ENCODE results near the gene WASF3.

Gene WASF3

DNA sequence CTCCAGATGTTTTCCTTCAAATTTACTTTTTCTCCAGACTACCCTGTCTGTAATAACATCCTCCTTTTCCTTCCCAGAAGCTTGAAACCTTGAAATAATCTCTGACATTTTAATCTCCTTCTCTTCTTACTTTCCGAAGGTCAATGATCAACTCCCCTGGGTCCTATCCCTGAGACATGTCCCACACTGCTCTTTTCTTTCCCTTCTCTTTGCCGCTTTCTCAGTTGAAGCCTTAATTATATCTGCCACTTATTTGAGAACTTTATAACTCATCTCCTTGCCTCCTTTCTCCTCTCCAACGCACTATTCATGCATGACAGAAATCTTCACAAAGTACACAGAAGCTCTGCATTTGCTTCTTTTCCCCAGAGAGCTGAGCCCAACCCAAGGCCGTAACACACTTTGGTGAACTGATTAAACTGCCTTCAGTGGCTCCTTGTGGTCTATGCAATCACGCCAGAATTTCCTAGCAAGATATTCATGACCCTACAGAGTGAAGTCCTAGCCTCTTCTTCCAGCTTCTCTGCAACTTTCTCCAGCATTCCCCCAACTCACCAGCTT, 9.2 kb upstream of the WASF3 start:
- FAIRE-seq = no peak

DNA sequence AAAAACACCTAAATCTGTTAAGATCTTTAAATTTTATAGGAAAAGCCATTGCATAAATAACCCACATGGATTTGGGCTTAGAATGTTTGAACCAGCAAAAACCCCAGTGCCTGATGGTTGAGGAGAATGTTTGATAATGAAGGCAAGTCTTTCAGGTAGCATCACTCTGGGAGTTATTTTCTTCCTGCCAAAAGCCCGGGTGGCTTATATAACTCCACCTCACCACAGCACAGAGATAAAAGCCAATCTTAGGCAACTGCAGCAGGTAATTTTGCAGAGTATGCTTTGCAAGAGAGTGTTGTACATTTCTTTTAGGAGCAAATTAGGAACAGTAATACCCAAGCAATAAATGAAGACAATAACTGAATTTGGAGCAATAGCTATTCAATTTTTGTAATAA, 7.8 kb upstream of the WASF3 start:
- no peak for FAIRE-seq

DNA sequence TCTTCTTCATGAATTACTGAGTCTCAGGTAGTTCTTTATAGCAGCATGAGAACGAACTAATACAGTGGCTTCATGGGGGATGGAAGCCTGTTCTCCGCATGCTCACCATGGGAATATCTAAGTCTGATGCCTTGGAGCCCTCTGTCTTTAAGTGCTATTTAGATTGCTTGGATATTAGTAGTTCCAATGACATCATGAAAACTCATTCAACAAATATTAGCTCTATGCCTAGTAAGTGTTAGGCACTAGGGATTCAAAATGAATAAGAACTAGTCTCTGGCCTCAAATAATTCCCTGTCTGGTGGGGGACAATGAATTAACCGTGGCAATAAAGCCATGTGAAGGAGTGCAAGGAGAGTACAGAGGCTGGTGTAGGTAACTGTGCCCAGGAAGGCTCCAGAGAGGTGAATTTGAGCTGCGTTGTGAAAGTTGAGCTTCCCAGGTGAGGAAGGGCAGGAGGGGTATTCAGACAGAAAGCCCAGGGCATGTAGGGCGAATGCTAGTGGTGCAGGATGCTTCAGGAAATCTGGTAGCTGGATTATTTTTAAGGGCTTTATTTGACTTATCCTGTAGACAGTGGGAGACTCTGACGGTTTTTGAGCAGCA, 6.1 kb upstream of the WASF3 start:
- FAIRE-seq = no peak

DNA sequence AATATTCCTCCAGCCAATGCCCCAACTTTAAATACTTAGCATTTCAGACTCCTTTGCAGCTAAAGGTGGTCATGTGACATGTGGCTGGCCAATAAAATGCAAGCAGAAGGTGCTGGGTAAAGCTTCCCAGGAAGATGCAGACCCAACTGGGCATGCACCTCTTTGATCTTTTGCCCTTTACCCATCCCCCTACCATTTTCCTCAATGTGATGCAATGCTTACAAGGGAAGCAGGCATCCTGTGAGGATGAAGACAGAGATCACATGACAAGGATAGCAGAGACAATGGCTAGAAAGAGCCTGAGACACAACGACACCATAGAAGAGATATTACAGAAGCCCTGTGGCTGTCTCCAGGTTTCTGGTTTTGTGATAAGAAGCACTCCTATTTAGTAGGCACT, 2.1 kb upstream of the WASF3 start:
- FAIRE-seq = no peak

DNA sequence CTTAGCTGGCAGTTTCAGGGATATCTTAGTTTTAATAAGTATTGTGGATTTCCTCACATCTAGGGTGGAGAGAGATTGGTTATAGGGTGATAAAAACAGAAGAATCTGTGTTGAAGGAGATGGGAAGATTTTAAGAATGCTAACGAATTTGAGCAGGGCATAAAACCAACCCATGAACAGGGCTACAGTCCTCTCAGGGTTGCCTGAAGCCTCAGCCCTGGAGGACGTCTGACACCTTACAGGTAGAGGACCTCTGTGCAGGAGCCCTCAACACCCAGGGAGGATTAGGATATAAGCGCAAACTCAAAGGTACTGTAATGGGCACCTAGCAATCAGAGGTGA, 461 bp upstream of the WASF3 start:
- no peak for FAIRE-seq

DNA sequence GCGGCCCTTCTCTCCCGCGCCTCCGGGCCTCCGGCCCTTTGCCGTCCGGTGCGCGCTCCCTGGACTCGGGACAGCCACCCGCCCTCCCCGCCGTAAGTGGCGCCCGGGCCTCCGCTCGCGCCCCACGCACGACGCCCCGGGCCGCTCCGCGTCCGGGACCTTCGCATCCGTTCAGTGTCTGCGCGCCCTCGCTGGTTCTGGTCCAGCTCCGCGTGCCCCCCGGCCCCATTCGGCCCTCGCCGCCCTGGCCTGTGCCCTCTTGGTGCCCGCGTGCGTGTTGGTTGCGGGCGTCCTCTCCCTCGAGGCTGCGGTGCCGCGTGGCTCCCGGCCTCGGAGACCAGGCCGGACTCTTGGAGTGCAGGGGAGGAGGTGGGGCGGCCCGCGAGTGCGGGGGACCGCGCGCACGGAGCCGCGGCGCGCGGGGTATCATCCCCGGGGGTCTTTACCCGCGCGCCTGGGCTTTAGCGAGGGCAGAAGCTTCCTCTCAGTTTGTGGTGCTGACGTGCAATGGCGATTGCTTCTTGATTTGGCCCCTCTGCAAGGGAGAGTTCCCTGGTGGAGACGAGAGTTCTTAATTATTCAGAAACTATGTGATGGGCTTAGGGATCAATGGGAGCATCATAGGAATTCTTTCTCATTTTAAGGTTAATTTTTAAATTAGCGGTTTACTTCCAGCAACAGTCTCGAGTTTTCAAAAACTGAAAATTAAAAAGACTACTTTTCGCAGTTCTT, 757 bp downstream of the WASF3 start:
- FAIRE-seq = no peak

DNA sequence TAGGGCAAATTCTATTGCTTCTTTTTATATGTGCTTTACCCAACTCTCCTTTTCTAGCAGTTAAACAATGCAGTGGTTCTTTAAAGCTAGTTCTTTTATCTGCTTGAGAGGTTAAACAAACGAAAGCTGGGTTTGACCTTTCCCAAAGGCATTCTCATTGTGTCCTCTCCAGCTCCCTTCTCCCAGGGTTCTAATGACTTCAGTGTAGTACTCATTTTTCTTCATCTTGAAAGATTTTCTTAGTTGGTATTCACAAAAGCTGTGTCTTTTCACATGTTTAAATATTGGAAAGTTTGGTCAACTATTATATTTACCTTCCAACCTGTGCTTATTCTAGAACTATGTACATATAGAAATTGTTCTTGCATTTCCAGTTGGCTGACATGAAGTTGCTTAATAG, 1.5 kb downstream of the WASF3 start:
- no peak for FAIRE-seq

DNA sequence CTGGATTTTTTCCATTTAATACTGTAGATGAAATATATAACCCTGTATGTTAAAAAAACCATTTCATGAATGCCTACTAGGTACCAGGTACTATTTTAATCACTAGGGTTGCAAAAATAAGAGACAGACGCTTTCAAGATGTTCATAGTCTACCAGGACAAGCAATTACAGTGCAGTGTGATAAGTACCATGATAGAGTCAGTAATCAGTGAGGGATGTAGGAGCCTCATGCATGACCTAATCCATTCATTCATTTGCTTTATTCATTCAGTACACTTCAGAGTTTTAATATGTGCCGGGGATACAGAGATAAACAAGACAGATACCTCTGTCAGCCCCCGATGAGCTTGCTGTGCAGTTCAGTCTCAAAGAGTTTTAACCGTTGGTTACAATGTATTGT, 3.0 kb downstream of the WASF3 start:
- FAIRE-seq = no peak

DNA sequence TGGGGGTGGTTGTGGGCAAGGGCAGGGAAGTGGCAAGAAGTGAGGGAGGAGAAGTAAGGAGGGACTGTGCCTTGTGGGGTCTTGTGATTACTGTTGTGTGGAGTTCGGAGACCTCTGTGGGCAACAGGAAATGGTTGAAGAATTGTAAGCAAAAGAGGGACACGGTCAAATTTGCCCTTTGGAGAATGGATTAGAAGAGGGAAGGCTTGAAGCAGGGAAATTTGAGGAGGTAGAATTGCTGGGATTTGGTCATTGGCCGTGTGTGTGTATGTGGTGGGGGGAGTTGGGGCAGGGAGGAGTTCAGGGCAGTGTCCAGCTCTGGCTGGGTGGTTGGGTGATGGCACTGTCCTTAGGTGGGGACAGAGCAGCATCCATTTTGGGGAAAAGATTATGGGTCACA, 3.6 kb downstream of the WASF3 start:
- no peak for FAIRE-seq

DNA sequence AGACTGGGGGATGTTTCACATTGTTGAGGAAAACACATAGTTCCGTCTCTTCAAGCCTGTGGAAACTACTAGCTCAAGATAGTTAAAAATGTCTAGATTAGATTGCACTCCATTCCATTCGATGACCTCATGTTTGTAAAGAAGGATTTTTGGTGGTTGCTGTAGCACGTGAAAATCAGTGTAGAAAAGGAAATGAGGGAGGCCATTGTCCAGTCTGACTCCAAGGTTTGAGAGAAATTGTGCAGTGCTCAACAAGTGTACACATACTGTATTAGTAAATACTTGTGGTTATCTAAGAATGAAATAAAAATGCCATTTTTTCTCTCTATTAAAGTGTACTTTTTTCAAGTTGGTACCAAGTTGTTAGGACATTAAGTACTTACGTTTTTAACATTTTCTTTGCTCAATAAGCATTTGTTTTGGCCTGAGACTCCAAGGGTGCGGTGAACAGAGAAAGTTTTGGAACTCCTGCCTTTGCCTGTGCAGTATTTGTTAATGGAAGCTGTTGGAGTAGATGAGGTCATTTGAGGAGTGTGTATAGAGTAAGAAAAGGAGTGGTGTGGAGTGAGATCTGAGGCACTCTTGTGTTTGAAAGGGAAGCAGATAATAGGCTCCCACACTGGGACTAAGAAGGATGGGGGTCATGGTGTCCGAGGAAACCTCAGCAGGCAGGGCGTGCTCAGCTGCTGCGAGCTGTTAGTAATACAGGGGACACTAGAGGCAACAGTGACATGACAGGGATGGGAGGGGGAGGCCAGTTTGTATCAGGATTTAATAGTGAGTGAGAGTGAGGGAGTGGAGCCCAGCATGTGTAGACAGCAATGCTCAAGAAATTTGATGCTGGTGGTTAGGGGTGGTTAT, 4.4 kb downstream of the WASF3 start:
- no peak for FAIRE-seq

DNA sequence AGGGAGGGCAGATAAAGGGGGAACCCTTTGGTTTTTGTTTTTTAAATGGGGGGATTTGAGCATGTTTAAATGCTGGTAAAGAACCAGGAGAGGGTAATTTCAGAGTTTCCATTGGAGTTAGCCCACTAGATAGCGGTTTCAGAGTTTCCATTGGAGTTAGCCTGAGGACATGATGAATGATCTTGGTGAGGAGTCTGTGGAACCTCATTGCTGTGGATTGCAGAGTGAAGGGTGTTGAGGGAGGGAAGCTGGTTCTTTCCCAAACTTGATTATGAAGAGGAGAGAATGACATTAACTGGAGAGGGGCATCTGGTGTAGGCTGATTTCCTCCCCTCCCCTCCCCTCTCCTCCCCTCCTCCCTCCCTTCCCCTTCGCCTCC, 5.0 kb downstream of the WASF3 start:
- no peak for FAIRE-seq

DNA sequence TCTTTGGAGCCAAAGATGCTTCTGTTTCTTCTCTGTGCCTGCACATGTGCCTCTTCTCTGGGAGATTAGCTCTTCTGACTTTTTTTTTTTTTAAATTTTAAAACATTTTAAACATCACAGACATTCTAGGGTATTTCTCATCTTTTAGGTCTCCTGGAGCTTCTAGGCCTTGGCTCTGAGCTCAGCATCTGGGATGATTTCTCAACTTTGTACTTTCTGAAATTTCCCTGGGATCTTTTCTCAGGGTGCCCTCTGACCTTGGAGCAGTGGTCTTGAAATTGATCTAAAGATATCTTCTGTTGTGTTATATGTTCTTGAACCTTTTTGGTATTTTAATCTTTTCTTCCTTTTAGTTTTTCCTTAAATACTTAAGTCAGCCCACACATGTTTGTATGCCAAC, 6.2 kb downstream of the WASF3 start:
- FAIRE-seq = no peak

DNA sequence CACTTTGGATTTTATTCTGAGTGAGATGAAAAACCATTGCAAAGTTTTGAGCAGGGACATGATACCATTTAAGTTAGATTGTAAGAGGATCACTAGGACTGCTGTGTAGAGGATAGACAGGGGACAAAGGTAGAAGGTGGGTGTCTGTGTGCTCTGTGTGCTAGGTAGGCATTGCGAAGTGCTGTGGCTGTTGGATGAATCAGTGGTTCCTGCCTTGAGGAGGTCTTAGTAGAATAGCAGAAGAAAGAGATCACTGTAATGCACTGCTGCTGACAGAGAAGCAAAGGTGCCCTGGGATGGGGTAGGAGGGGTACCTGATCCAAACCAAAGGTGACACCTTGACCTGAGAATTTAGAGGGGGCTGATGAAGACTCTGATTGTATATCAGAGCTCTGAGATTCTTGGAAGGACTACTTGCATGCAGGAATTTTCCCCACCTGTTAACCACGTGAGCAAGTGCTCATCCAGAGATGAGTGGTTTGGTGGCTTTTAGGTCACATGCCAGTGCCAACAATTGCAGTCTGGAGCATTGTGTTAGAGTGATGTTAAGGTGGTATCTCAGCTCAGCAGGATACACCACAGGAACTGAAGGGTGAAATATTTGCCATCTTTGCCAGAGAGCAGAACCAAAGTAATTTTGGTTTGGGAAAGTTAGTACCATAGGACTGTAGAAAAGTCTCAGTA, 10.8 kb downstream of the WASF3 start:
- FAIRE-seq = no peak

DNA sequence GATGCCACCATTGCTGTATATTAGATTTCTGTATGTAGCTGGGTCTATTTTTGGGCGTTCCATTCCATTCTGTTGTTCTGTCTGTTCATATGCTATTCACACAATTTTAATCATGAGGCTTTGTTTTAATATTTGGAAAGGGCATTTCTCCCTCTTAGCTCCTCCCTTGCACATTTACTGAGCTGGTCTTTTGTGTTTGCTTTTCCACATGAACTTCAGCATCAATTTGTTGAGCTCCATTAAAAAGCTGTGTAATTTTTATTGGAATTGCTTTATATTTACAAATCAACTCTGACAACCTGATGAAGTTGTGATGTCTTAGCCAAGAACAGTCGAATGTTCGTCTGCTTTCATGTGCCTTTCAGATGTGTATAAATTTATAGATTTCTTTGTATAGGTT, 14.0 kb downstream of the WASF3 start:
- no peak for FAIRE-seq

DNA sequence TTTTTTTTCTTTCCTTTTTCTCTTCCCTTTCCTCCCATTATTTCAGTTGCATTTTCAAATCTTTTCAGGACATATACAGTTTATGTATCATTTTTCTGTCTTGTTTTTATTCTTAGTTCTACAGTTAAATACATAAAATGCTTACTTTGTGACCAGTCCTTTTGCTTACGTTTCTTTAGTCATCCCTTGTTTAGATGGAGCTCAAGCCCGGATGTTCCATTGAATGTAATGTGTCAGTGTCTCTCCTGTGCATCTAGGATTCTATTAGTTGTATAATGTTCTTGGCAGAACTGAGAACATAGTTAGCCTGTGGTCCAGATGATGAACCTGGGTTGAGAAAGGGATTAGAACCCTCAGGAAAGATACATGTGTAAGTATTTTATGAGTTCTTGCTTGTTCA, 17.8 kb downstream of the WASF3 start:
- no peak for FAIRE-seq

DNA sequence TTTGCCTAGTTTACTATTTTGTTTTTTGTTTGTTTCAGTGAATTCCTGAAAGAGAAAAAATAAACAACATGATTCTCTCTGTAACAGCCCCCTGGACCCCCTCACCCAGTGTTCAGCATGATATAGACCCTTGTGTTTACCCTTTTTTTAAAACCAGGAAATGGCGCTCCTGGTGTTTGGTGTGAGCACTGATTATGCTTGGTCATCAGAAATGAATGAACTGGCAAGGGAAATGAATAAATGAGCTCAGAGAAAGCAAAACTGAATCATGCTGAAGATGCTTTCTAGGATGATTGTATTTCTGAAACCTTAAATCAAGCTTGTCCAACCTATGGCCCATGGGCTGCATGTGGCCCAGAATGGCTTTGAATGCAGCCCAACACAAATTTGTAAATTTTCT, 22.1 kb downstream of the WASF3 start:
- no peak for FAIRE-seq

DNA sequence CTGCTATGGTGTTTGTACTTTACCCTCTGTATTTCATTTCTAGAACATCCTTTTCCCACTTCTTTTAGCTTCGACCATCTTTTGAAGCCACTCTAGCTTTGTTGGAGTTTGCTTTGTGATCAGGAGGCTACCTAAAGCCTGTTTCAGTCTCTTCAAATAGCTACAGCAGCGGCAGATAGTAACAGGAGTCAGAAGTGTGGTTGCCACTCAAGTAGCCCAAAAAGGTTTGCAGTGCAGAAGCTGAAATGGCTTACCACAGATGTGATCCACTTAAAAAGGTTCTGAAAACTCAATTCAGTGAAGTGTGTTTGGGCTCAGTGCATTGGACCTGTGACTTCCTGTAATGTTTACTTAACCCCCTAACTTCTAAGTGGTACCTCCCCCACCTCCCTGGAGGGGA, 26.2 kb downstream of the WASF3 start:
- FAIRE-seq = no peak

DNA sequence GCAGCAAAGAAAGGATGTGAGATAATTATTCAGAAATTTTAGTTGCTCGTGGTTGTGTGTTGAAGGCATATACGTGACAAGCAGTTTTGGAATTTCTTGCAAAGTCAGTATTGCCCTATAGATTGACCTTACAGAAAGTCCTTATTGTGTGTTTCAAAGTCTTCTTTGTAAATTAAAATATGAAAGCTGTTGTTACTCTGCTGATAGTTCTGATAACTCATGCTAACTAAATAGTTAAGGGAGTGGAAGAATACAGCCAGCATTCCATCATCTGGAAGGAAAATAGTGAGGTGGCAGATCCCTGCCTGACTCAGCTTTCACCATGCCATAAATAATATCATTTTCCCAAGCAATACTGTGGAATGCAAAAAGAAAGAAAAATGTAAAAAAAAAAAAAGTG, 27.2 kb downstream of the WASF3 start:
- no peak for FAIRE-seq

DNA sequence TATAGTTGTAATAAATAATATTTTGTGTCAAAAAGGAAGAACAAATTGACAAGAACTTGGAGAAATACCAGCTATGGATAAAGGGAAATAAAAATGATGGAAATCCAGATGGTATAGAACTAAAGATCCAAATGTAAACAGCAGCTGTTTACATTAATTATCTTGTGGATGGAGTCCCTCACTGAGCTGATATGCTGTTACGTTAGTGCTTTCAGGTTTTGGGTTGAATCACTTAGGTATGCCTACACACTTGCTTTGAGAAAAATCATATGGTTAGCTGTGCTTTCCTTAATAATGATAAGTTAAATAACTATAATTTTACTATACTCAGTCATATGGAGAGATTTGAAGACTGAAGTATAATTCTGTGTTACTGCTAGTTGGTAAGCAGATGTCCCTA, 27.7 kb downstream of the WASF3 start:
- FAIRE-seq = no peak

DNA sequence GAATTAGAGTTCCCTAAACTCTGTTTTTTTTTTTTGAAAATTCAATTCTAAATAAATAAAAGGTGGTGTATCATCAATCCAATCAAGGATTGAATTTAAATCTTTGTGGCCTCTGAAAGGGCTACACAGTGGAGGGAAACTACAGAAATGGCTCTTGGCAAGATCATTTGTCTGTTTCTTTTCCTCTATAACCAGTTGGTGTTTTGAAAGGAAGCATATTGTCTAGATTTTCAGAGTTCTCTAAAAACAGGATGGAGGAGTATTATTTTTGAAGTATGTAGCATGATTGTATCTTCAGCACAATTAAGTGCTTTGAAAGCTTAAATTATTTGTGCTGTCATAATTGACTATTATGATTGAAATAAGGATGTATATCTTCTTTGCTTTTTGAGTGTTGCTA, 29.8 kb downstream of the WASF3 start:
- FAIRE-seq = no peak

DNA sequence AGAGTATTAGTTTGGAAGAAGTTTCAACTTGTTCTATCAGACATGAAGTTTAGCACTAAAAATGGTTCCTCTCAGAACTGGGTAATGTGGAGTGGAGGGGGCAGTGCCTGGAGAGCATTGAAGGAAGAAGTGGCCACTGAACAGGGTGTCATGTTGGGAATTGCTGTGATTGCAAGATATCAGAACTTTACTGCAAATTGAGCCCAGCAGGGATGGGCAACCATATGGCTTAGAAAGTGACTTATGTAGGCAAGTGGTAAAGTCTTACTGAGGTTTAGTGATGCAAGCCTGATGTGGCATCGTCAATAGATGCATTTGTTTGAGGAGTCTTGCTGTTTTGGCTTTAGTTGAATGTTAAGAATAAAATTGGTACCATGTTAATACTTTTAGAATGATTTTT, 31.7 kb downstream of the WASF3 start:
- FAIRE-seq = no peak

DNA sequence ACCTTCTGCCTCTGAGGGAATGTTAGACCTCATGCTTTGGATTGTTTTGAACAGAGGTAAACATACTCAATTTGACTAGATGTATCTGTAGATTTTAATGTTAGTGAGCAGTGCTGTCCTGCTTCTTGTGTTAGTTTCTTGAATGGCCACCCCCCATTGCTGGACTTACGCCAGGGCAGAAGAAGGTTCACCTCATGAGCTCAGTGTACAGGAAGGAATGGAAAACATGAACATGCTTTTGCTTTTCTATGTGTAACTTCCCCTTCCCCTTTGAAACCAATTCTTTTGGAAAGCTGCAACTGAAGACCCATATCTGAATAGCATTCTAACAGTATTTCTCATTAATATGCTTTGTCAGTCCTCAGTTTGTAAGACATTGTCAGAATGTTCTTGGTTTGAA, 32.3 kb downstream of the WASF3 start:
- no peak for FAIRE-seq

DNA sequence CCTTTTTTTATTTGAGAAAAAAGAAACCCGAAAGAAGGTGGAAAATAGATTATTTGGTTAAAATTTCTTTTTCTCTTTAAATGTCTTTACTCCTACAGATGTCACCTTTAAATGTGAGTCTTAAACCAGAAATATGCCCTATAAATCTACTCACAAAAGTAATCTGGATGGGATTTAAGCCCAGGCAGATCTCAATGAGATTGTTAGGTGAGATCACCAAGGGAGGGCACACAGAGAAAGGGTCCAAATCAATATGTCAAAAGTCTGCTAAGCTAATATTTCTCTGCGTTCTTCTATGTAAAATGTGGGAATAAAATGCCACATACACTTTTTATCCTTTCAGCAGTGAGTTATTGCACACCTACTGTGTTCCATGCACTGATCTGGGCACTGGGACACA, 32.9 kb downstream of the WASF3 start:
- FAIRE-seq = no peak

DNA sequence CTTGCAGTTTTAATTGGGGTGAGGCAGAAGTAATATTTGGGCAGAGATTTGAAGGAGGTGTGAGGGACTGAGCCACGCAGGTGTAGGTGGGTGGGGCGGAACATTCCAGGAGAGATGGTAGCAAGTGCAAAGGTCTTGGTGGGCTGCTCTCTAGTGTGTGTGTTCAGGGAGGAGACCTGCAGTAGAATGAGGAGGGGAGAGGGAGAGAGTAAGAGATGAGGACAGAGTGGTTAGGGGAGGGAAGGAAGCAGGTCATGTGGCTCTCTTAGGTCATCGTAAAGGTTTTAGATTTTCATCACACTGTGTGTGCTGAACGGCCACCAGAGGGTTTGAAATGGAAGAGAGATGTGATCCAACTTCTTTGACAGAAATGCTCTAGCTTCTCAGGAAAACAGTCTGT, 33.5 kb downstream of the WASF3 start:
- no peak for FAIRE-seq

Data from A204.1 (cell line).